MG63 (cell line): ENCODE results near the gene BCAS1. TPM values are rescaled to one million over a fixed set of nuclear protein-coding genes. Genes with fewer than 3 reads are reported as not detected.

Experiments
- DNase-seq: peaks from one replicate; pipeline ENCODE4 v3.0.0-alpha.2; 2020
- H3K27me3 ChIP-seq: fragments of 250-450 bp; sonication (Bioruptor Pico); 2 replicates; pipeline ENCODE4 v1.5.1; 2020; ENCODE audit warnings: mild to moderate bottlenecking, moderate library complexity
- H3K36me3 ChIP-seq: fragments of 250-450 bp; sonication (Bioruptor Pico); 2 replicates; pipeline ENCODE4 v1.5.1; 2020; ENCODE audit warnings: mild to moderate bottlenecking, moderate library complexity
- H3K4me3 ChIP-seq: fragments of 250-450 bp; sonication (Bioruptor Pico); 2 replicates; pipeline ENCODE4 v1.5.1; 2020; ENCODE audit warnings: mild to moderate bottlenecking, moderate library complexity
- H3K9me3 ChIP-seq: fragments of 250-450 bp; sonication (Bioruptor Pico); 2 replicates; pipeline ENCODE4 v1.5.1; 2020; ENCODE audit warnings: mild to moderate bottlenecking, moderate library complexity
- total RNA-seq: library from RNA; depleted of rRNA; stranded (reverse); fragments of >200 nt; shearing (Covaris generic); gene quantifications from 2 replicates; pipeline ENCODE4 v1.2.3, GENCODE V29; 2014; ENCODE audit warnings: low replicate concordance

The BCAS1 gene
- total RNA-seq, 1 experiment from 2014 or later: not detected

- H3K27me3 ChIP-seq: no peaks in the 10 kb centered on the region
- H3K9me3 ChIP-seq: no peaks in the 10 kb centered on the region
- H3K36me3 ChIP-seq: no peaks in the 10 kb centered on the region
- H3K4me3 ChIP-seq: peak overlapping the region; percentile 41
- peak; percentile 96 for DNase-seq
Measured at GRCh38 chr20:53915446-53916172, 154.8 kb downstream of the BCAS1 start.

GRCh38 chr20:53914781-53915445 lies 155.5 kb downstream of the BCAS1 start:
- DNase-seq: no peak
- no peaks in the 10 kb centered on the region for H3K36me3 ChIP-seq
- no peaks in the 10 kb centered on the region for H3K27me3 ChIP-seq
- H3K4me3 ChIP-seq: peak overlapping the region; percentile 41
- H3K9me3 ChIP-seq: no peaks in the 10 kb centered on the region

- H3K36me3 ChIP-seq: no peaks in the 10 kb centered on the region
- no peak overlapping the region for H3K4me3 ChIP-seq
- no peaks in the 10 kb centered on the region for H3K27me3 ChIP-seq
- no peaks in the 10 kb centered on the region for H3K9me3 ChIP-seq
- DNase-seq: no peak
Measured at GRCh38 chr20:53914091-53914780, 156.2 kb downstream of the BCAS1 start.

DNA sequence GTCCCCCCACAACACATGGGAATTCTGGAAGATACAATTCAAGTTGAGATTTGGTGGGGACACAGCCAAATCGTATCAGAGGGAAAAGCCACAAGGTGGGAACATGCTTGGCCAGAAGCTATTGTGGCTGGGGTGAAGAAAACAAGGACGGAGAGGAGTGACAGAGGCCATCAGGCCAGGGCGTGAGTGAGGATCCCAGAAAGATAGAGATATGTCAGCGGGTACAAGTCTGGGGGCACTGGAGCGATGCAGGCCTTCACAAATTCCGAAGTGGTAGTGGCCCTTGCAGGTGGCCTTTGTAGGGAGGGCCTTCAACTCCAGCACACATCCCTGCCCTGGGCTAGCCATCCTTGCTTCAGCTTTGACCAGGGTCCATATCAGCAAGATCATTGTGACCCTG lies 159.1 kb downstream of the BCAS1 start:
- H3K9me3 ChIP-seq: no peaks in the 10 kb centered on the region
- H3K36me3 ChIP-seq: no peaks in the 10 kb centered on the region
- no peaks in the 10 kb centered on the region for H3K27me3 ChIP-seq
- DNase-seq: no peak
- H3K4me3 ChIP-seq: no peak overlapping the region

DNA sequence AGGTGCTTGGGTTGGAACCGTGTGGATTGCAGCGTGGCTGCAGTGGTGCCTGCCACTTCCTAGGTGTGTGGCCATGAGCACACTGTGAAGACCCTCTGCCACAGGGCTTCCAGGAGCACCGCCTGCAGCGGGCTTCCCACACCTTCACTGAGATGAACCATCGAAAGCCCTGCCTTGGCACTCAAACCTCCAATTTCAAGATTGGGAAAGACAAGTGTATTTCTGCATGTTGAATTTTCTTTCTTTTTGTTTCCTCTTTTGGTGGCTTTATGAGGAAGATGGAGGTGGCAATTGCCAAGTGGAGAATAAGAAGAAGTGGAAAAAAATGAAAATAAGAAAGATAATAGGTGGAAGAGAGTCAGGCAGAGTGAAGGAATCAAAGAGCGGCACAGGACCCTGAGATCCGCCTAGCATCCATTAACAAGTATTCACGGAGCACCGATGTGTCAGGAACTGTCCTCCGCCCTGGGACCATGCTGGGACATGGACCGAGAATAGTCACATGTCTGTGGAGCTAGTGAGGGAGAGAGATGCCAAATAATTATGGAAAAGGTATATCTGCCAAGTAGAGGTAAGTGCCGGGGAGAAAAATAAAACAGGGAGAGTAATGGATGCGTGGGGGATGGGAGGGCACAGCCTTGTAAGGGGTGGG lies 159.9 kb downstream of the BCAS1 start:
- H3K36me3 ChIP-seq: no peaks in the 10 kb centered on the region
- no peak overlapping the region for H3K4me3 ChIP-seq
- DNase-seq: no peak
- H3K27me3 ChIP-seq: no peaks in the 10 kb centered on the region
- H3K9me3 ChIP-seq: no peaks in the 10 kb centered on the region

GRCh38 chr20:53907968-53908751 lies 162.2 kb downstream of the BCAS1 start:
- Histone ChIP-seq H3K27me3 (no peaks in the 10 kb centered on the region), H3K36me3 (no peaks in the 10 kb centered on the region), H3K9me3 (no peaks in the 10 kb centered on the region), H3K4me3 (no peak overlapping the region)
- DNase-seq: no peak

DNA sequence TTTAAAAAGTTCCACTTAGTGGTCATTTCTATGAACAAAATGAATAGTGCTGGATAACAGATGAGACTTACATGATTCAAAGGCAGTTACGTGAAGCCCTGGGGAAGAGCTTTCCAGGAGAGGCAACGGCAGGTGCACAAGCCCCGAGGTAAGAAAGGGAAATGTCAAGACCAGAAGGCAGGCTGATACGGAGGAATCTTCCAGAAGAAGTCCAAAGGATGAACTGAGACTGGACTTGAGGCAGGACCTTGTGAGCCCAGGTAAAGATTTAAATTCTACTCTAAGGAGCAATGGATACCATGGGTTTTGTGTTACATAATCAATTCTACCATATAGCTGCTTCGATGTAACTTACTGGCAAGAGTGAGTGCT lies 164.6 kb downstream of the BCAS1 start:
- H3K36me3 ChIP-seq: no peaks in the 10 kb centered on the region
- DNase-seq: no peak
- H3K27me3 ChIP-seq: no peaks in the 10 kb centered on the region
- no peaks in the 10 kb centered on the region for H3K9me3 ChIP-seq
- H3K4me3 ChIP-seq: no peak overlapping the region

DNA sequence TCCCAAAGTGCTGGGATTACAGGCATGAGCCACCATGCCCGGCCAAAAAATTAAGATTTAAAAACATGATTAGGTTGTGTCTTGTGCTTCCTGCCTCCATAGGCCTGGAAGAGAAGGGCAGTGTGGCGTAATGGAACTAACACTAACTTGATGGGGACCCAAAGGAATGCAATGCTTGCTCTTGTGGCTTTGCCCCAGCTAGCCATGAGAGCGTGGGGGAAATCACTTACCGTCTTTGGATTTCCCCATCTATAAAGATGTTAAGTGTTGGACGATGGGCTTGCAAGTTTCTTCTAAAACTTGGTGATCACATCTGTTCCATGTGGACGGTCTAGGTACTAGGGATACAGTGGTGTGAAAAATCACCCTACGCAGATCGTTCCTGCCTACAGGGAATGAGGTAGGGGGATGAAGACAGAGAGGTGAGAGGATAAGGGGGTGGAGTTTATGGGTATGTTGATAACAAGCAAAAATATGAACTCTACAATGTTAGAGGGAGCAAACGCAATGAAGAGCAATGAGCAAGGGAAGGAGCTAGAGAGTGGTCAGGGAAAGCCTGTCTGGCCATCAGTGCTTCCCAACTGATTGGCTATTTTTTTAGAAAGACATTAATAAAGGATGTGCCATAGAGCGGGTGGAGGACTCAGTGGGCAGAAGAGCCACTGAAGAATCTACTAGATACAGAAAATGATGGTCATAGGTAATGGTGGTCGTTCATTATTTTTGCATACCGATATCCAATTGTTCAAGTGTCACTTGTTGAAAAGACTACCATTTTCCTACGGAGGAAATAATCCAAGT lies 165.2 kb downstream of the BCAS1 start:
- Histone ChIP-seq H3K36me3 (no peaks in the 10 kb centered on the region), H3K9me3 (no peaks in the 10 kb centered on the region), H3K27me3 (no peaks in the 10 kb centered on the region), H3K4me3 (no peak overlapping the region)
- DNase-seq: no peak

DNA sequence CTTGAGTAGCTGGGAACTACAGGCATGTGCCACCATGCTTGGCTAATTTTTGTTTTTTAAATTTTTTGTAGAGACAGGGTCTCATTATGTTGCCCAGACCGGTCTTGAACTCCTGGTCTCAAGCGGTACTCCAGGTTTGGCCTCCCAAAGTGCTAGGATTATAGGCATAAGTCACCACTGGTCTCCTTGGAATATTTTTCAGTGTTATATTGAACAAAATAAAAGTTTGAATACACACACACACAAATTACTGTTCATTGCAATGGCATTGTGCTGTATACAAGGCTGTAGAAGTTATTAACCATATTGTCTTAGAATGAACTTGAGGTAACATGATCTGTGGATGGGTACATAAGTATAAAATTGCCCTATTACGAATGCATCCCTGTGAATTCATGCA lies 166.1 kb downstream of the BCAS1 start:
- Histone ChIP-seq H3K27me3 (no peaks in the 10 kb centered on the region), H3K9me3 (no peaks in the 10 kb centered on the region), H3K36me3 (no peaks in the 10 kb centered on the region), H3K4me3 (no peak overlapping the region)
- DNase-seq: no peak

DNA sequence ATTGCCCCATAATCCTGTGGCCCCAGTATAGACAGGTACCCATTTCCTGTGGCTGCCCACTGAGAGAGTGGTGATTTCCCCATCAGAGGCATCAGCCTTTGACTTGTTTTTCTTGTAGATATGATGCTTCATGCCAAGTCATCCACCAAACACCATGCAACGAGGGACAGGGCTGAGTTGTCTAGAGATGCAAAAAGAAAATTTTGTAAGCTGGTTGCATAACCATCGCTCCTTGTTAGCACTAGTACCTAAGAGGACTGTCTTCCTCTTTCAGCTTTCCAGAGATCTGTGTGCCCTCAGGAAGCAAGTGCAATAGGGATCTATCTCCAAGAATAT lies 166.8 kb downstream of the BCAS1 start:
- no peaks in the 10 kb centered on the region for H3K27me3 ChIP-seq
- no peaks in the 10 kb centered on the region for H3K36me3 ChIP-seq
- H3K4me3 ChIP-seq: no peak overlapping the region
- DNase-seq: no peak
- H3K9me3 ChIP-seq: no peaks in the 10 kb centered on the region

- DNase-seq: peak; percentile 50
- H3K9me3 ChIP-seq: no peaks in the 10 kb centered on the region
- no peaks in the 10 kb centered on the region for H3K36me3 ChIP-seq
- H3K4me3 ChIP-seq: no peak overlapping the region
- no peaks in the 10 kb centered on the region for H3K27me3 ChIP-seq
Measured at GRCh38 chr20:53902968-53903651, 167.3 kb downstream of the BCAS1 start.

GRCh38 chr20:53901497-53902096 lies 168.8 kb downstream of the BCAS1 start:
- Histone ChIP-seq H3K9me3 (no peaks in the 10 kb centered on the region), H3K36me3 (no peaks in the 10 kb centered on the region), H3K4me3 (no peak overlapping the region), H3K27me3 (no peaks in the 10 kb centered on the region)
- DNase-seq: no peak

- peak; percentile 54 for DNase-seq
- Histone ChIP-seq H3K4me3 (no peak overlapping the region), H3K36me3 (no peaks in the 10 kb centered on the region)
Measured at GRCh38 chr20:53901064-53901463, 169.3 kb downstream of the BCAS1 start.

DNA sequence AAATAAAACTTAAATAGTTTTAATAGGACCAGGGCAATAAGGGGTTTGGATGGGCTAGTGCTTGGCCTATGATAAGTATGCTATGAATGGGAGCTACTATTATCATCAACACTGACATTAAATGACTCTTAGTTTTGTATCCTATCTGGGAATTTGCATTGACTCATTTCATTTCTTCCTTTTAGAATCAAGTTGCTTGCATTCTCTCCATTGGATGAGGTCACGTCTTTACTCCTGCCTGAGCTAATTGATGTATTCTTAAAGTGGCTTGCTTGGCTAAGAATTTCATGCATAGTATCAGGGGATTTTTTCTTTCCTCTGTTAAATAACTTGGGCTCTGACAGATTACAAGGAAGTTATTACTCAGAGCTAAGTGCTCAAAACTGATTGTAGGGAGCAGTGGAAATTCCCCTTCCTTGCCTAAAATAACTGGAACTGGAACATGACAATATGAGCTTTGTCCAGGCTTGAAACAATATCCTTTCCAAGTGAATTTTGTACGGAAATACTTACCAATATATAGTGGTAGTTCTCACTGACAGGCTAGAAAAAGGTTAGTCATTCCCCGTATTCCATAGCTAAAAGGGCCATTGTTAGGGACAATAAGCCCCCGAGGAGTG lies 169.9 kb downstream of the BCAS1 start:
- peak; percentile 34 for DNase-seq
- no peak overlapping the region for H3K4me3 ChIP-seq
- no peaks in the 10 kb centered on the region for H3K27me3 ChIP-seq
- no peaks in the 10 kb centered on the region for H3K9me3 ChIP-seq
- no peaks in the 10 kb centered on the region for H3K36me3 ChIP-seq

More at GRCh38 chr20:53901064-53901463, 169.3 kb downstream of the BCAS1 start:
- no peaks in the 10 kb centered on the region for H3K9me3 ChIP-seq
- no peaks in the 10 kb centered on the region for H3K27me3 ChIP-seq
